ENCODE measurements around the gene FREY1. TPM values are rescaled to one million over a fixed set of nuclear protein-coding genes. Genes with fewer than 3 reads are reported as not detected.

Gene FREY1
- total and polyA plus RNA-seq, 2 of the 13 experiments (the other 11 are each of a cell fraction or from before 2014, with no cell fraction given), result 0.44 to 0.73 TPM

DNA sequence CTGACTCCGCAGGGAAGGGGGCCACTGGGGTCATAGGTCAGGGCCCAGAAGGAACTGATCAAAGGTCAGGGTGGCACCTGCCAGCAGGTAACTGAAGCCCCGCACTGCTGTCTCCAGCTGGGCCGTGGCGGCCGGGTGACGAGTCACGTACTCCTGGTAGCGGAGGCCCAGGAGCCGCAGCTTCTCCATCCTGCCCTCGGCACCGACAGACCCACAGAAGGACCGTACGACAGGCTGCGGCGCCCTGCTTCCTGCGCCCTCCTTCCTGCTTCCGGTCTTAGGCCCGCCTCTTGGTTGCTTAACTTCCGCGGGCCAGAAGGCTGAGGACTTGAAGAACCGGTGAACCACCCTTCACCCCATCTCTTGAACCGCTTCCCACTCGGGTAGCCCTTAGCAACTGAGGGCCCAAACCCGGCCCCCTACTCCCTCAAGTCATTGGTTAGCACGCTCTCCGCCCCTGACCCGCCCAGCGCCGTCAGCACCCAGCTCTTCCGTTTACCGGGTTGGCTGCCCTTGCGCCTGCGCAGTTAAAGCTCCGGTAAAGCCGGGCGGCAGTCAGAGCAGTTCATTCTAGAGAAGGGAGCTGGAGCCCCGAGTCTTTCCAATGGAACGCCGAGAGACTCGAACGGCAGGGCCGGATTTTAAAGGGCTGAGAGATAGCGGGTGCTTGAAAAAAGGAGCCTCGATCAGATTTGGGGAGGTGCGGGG, 10.7 kb upstream of the FREY1 start, which contains the start of gene PEX16 (continued):
- TF ChIP-seq, protein P1, sequence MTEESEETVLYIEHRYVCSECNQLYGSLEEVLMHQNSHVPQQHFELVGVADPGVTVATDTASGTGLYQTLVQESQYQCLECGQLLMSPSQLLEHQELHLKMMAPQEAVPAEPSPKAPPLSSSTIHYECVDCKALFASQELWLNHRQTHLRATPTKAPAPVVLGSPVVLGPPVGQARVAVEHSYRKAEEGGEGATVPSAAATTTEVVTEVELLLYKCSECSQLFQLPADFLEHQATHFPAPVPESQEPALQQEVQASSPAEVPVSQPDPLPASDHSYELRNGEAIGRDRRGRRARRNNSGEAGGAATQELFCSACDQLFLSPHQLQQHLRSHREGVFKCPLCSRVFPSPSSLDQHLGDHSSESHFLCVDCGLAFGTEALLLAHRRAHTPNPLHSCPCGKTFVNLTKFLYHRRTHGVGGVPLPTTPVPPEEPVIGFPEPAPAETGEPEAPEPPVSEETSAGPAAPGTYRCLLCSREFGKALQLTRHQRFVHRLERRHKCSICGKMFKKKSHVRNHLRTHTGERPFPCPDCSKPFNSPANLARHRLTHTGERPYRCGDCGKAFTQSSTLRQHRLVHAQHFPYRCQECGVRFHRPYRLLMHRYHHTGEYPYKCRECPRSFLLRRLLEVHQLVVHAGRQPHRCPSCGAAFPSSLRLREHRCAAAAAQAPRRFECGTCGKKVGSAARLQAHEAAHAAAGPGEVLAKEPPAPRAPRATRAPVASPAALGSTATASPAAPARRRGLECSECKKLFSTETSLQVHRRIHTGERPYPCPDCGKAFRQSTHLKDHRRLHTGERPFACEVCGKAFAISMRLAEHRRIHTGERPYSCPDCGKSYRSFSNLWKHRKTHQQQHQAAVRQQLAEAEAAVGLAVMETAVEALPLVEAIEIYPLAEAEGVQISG (CRISPR knock-in tag; IDR thresholded peaks at IDR 0.05), result peak; percentile 78
- TF ChIP-seq ZMAT3 (CRISPR knock-in tag; conservative IDR thresholded peaks at IDR 0.05), result 0 out of 2 replicates have a peak, but pooled peaks have one; percentile 28
- no peak; the same call in 1 of the 2 replicates for TF ChIP-seq CAMTA2 (CRISPR knock-in tag; IDR thresholded peaks at IDR 0.05; ENCODE audit: borderline replicate concordance)
- TF ChIP-seq, protein P2, sequence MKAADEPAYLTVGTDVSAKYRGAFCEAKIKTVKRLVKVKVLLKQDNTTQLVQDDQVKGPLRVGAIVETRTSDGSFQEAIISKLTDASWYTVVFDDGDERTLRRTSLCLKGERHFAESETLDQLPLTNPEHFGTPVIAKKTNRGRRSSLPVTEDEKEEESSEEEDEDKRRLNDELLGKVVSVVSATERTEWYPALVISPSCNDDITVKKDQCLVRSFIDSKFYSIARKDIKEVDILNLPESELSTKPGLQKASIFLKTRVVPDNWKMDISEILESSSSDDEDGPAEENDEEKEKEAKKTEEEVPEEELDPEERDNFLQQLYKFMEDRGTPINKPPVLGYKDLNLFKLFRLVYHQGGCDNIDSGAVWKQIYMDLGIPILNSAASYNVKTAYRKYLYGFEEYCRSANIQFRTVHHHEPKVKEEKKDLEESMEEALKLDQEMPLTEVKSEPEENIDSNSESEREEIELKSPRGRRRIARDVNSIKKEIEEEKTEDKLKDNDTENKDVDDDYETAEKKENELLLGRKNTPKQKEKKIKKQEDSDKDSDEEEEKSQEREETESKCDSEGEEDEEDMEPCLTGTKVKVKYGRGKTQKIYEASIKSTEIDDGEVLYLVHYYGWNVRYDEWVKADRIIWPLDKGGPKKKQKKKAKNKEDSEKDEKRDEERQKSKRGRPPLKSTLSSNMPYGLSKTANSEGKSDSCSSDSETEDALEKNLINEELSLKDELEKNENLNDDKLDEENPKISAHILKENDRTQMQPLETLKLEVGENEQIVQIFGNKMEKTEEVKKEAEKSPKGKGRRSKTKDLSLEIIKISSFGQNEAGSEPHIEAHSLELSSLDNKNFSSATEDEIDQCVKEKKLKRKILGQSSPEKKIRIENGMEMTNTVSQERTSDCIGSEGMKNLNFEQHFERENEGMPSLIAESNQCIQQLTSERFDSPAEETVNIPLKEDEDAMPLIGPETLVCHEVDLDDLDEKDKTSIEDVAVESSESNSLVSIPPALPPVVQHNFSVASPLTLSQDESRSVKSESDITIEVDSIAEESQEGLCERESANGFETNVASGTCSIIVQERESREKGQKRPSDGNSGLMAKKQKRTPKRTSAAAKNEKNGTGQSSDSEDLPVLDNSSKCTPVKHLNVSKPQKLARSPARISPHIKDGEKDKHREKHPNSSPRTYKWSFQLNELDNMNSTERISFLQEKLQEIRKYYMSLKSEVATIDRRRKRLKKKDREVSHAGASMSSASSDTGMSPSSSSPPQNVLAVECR (CRISPR knock-in tag; IDR thresholded peaks at IDR 0.05; ENCODE audit: borderline replicate concordance), result peak; percentile 95
- 0 out of 2 replicates have a peak, but pooled peaks have one; percentile 19 for TF ChIP-seq ZNF205 (CRISPR knock-in tag; IDR thresholded peaks at IDR 0.05)
- 0 out of 2 replicates have a peak, but pooled peaks have one; percentile 42 for TF ChIP-seq HNF4G (IDR thresholded peaks at IDR 0.05; ENCODE audit: borderline replicate concordance, low read depth, low read length)
- TF ChIP-seq HNF4G (CRISPR knock-in tag; IDR thresholded peaks at IDR 0.05; ENCODE audit: borderline replicate concordance, low read depth), result no peak
- TF ChIP-seq AKAP8 (CRISPR knock-in tag; IDR thresholded peaks at IDR 0.05), result no peak; the same call in 1 of the 2 replicates
- TF ChIP-seq LCORL (IDR thresholded peaks at IDR 0.05), result no peak
- peak; percentile 48; the same call in 1 of the 2 replicates for TF ChIP-seq LCORL (CRISPR knock-in tag; IDR thresholded peaks at IDR 0.05)
- TF ChIP-seq NR2F1 (CRISPR knock-in tag; IDR thresholded peaks at IDR 0.05), result peak in 1 of 2 experiments; percentile 82; a peak in 2 of 4 replicates
- no peak for TF ChIP-seq EZH2 (conservative IDR thresholded peaks at IDR 0.05; ENCODE audit: low read depth, low read length)
- TF ChIP-seq SMAD1 (CRISPR knock-in tag; IDR thresholded peaks at IDR 0.05; ENCODE audit: borderline replicate concordance, low read depth), result no peak
- TF ChIP-seq SETDB1 (CRISPR knock-in tag; IDR thresholded peaks at IDR 0.05; ENCODE audit: borderline replicate concordance), result no peak
- TF ChIP-seq, protein P3, sequence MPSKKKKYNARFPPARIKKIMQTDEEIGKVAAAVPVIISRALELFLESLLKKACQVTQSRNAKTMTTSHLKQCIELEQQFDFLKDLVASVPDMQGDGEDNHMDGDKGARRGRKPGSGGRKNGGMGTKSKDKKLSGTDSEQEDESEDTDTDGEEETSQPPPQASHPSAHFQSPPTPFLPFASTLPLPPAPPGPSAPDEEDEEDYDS (CRISPR knock-in tag; IDR thresholded peaks at IDR 0.05), result peak; percentile 39
- TF ChIP-seq FOXA3 (CRISPR knock-in tag; IDR thresholded peaks at IDR 0.05), result 0 out of 2 replicates have a peak, but pooled peaks have one; percentile 8
- TF ChIP-seq ZNF776 (CRISPR knock-in tag; IDR thresholded peaks at IDR 0.05), result no peak
- no peak for TF ChIP-seq ATRX (CRISPR knock-in tag; IDR thresholded peaks at IDR 0.05; ENCODE audit: borderline replicate concordance)
- TF ChIP-seq, protein P4, sequence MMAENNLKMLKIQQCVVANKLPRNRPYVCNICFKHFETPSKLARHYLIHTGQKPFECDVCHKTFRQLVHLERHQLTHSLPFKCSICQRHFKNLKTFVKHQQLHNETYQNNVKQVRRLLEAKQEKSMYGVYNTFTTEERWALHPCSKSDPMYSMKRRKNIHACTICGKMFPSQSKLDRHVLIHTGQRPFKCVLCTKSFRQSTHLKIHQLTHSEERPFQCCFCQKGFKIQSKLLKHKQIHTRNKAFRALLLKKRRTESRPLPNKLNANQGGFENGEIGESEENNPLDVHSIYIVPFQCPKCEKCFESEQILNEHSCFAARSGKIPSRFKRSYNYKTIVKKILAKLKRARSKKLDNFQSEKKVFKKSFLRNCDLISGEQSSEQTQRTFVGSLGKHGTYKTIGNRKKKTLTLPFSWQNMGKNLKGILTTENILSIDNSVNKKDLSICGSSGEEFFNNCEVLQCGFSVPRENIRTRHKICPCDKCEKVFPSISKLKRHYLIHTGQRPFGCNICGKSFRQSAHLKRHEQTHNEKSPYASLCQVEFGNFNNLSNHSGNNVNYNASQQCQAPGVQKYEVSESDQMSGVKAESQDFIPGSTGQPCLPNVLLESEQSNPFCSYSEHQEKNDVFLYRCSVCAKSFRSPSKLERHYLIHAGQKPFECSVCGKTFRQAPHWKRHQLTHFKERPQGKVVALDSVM (CRISPR knock-in tag; IDR thresholded peaks at IDR 0.05), result no peak
- no peak for TF ChIP-seq ZBTB1 (CRISPR knock-in tag; IDR thresholded peaks at IDR 0.05; ENCODE audit: borderline replicate concordance)
